H9 (cell line): Measurements from ENCODE around the gene TMEM120B. TPM values are rescaled to one million over a fixed set of nuclear protein-coding genes. Genes with fewer than 3 reads are reported as not detected.

Source experiments
- DNase-seq: peaks from one replicate; pipeline ENCODE4 v3.0.0-alpha.2; 2017
- H2AFZ ChIP-seq: one replicate; pipeline ENCODE4 v1.6.1; 2013; ENCODE audit warnings: mild to moderate bottlenecking, low read length, control low read depth, moderate library complexity
- H2AK5ac ChIP-seq: 2 replicates; pipeline ENCODE4 v1.6.1; 2013; ENCODE audit warnings: low read length, control low read depth, mixed read lengths; ENCODE audit not compliant: insufficient read length
- H2BK120ac ChIP-seq: one replicate; pipeline ENCODE4 v1.6.1; 2013; ENCODE audit warnings: low read depth, mild to moderate bottlenecking, low read length, control low read depth, inconsistent platforms; ENCODE audit not compliant: poor library complexity, severe bottlenecking
- H2BK12ac ChIP-seq: 2 replicates; pipeline ENCODE4 v1.6.1; 2013; ENCODE audit warnings: low read length, control low read depth, mixed read lengths, low read depth; ENCODE audit not compliant: insufficient read length
- H2BK15ac ChIP-seq: 2 replicates; pipeline ENCODE4 v1.6.1; 2013; ENCODE audit warnings: low read depth, low read length, control low read depth
- H2BK20ac ChIP-seq: one replicate; pipeline ENCODE4 v1.6.1; 2013; ENCODE audit warnings: low read depth, mild to moderate bottlenecking, low read length, control low read depth, inconsistent platforms; ENCODE audit not compliant: poor library complexity, severe bottlenecking
- H2BK5ac ChIP-seq: 2 replicates; pipeline ENCODE4 v1.6.1; 2013; ENCODE audit warnings: low read length, control low read depth, mixed read lengths; ENCODE audit not compliant: insufficient read length
- H3K14ac ChIP-seq: 2 replicates; pipeline ENCODE4 v1.6.1; 2013; ENCODE audit warnings: low read length, control low read depth; ENCODE audit not compliant: insufficient read depth
- H3K18ac ChIP-seq: 2 replicates; pipeline ENCODE4 v1.6.1; 2013; ENCODE audit warnings: low read depth, mild to moderate bottlenecking, mixed read lengths, low read length, control low read depth; ENCODE audit not compliant: insufficient read length
- H3K23ac ChIP-seq: 2 replicates; pipeline ENCODE4 v1.6.1; 2013; ENCODE audit warnings: low read length, control low read depth, mixed read lengths, low read depth; ENCODE audit not compliant: insufficient read length
- H3K23me2 ChIP-seq: 2 replicates; pipeline ENCODE4 v1.6.1; 2013; ENCODE audit warnings: low read depth, mild to moderate bottlenecking, mixed read lengths, low read length, control low read depth; ENCODE audit not compliant: insufficient read length, poor library complexity, severe bottlenecking
- H3K27ac ChIP-seq: 2 replicates; pipeline ENCODE4 v1.5.1; 2013; ENCODE audit warnings: low read length, control low read depth, mixed read lengths, low read depth; ENCODE audit not compliant: insufficient read length
- H3K27me3 ChIP-seq: 2 replicates; pipeline ENCODE4 v1.6.1; 2013; ENCODE audit warnings: low read length, control low read depth, inconsistent platforms; ENCODE audit not compliant: insufficient read depth
- H3K4ac ChIP-seq: 2 replicates; pipeline ENCODE4 v1.6.1; 2013; ENCODE audit warnings: low read depth, mild to moderate bottlenecking, control low read depth, inconsistent platforms, low read length, moderate library complexity
- H3K4me1 ChIP-seq: 2 replicates; pipeline ENCODE4 v1.6.1; 2013; ENCODE audit warnings: low read length, control low read depth, inconsistent platforms; ENCODE audit not compliant: insufficient read depth
- H3K4me2 ChIP-seq: 2 replicates; pipeline ENCODE4 v1.6.1; 2013; ENCODE audit warnings: low read length, control low read depth, mixed read lengths; ENCODE audit not compliant: insufficient read length, insufficient read depth
- H3K56ac ChIP-seq: 2 replicates; pipeline ENCODE4 v1.6.1; 2013; ENCODE audit warnings: low read depth, mild to moderate bottlenecking, mixed read lengths, low read length, control low read depth; ENCODE audit not compliant: insufficient read length
- H3K79me1 ChIP-seq: 2 replicates; pipeline ENCODE4 v1.6.1; 2013; ENCODE audit warnings: low read depth, mild to moderate bottlenecking, moderate library complexity, low read length, control low read depth, inconsistent platforms; ENCODE audit not compliant: insufficient read depth, poor library complexity, severe bottlenecking
- H3K79me2 ChIP-seq: 2 replicates; pipeline ENCODE4 v1.6.1; 2013; ENCODE audit warnings: low read length, control low read depth, inconsistent platforms; ENCODE audit not compliant: insufficient read depth
- H3K9ac ChIP-seq: 2 replicates; pipeline ENCODE4 v1.6.1; 2013; ENCODE audit warnings: low read length, control low read depth, mixed read lengths; ENCODE audit not compliant: insufficient read length; ENCODE audit errors: extremely low read depth
- H3K9me3 ChIP-seq: one replicate; pipeline ENCODE4 v1.6.1; 2013; ENCODE audit warnings: low read depth, low read length, inconsistent platforms; ENCODE audit not compliant: control insufficient read depth
- H3T11ph ChIP-seq: one replicate; pipeline ENCODE4 v1.6.1; 2013; ENCODE audit warnings: mild to moderate bottlenecking, low read length, control low read depth, inconsistent platforms
- H4K20me1 ChIP-seq: one replicate; pipeline ENCODE4 v1.6.1; 2013; ENCODE audit not compliant: control insufficient read depth, insufficient read length, insufficient read depth
- H4K5ac ChIP-seq: 2 replicates; pipeline ENCODE4 v1.6.1; 2013; ENCODE audit warnings: low read depth, mild to moderate bottlenecking, mixed read lengths, low read length, control low read depth; ENCODE audit not compliant: insufficient read length
- H4K8ac ChIP-seq: replicated peaks from 2 replicates; pipeline ENCODE4 v1.6.1; 2013; ENCODE audit warnings: low read length, control low read depth, mixed read lengths, low read depth; ENCODE audit not compliant: insufficient read length
- H4K91ac ChIP-seq: 2 replicates; pipeline ENCODE4 v1.6.1; 2013; ENCODE audit warnings: low read depth, mild to moderate bottlenecking, moderate library complexity, mixed read lengths, low read length, control low read depth; ENCODE audit not compliant: insufficient read length
- H3K27ac Mint-ChIP-seq, 3 experiments: 2 replicates in 2 of 3; 3 replicates in 1 of 3; pipeline ENCODE4 v1.8.0; 2020 to 2021; ENCODE audit warnings: mixed read lengths in 3 of 3, mild to moderate bottlenecking in 1 of 3, moderate library complexity in 1 of 3
- H3K27me3 Mint-ChIP-seq: 2 replicates; pipeline ENCODE4 v1.8.0; 2021; ENCODE audit warnings: low read depth, mild to moderate bottlenecking, moderate library complexity, mixed read lengths
- H3K36me3 Mint-ChIP-seq, 3 experiments: 2 replicates in 2 of 3; 3 replicates in 1 of 3; pipeline ENCODE4 v1.8.0; 2020 to 2021; ENCODE audit warnings: low read depth in 3 of 3, mixed read lengths in 3 of 3; ENCODE audit not compliant: insufficient read depth in 1 of 3
- H3K4me1 Mint-ChIP-seq, 2 experiments: 2 replicates each; pipeline ENCODE4 v1.8.0; 2020; ENCODE audit warnings: mixed read lengths in 2 of 2
- H3K4me3 Mint-ChIP-seq, 2 experiments: 2 replicates in 1 of 2; 3 replicates in 1 of 2; pipeline ENCODE4 v1.8.0; 2020 to 2021; ENCODE audit warnings: mild to moderate bottlenecking in 2 of 2, mixed read lengths in 2 of 2, moderate library complexity in 1 of 2
- H3K9me3 Mint-ChIP-seq, 2 experiments: 2 replicates in 1 of 2; 3 replicates in 1 of 2; pipeline ENCODE4 v1.8.0; 2020; ENCODE audit warnings: mild to moderate bottlenecking in 2 of 2, mixed read lengths in 2 of 2, moderate library complexity in 1 of 2
- CTCF ChIP-seq: fragments of 200-600 bp; sonication (generic); conservative IDR thresholded peaks from 3 replicates; pipeline ENCODE4 v1.8.0; 2021; ENCODE audit warnings: antibody characterized with exemption, mild to moderate bottlenecking
- WGBS: extraction: QIAGEN DNeasy Blood & Tissue Kit; methylation state at CpG from one replicate; pipeline ENCODE4 v1.1.7; 2013; ENCODE audit warnings: missing lambda C conversion rate, low lambda C conversion rate, mixed read lengths; ENCODE audit not compliant: insufficient read length; ENCODE audit errors: extremely low coverage; 5-methylcytosine and 5-hydroxymethylcytosine counted together
- total RNA-seq: library from RNA; stranded (reverse); gene quantifications from 2 replicates; pipeline ENCODE4 v1.2.1, GENCODE V29; 2021

Gene TMEM120B
- total RNA-seq, 1 experiment from 2014 or later = 25.8 TPM

- Histone ChIP-seq H2AK5ac (no peak overlapping the region), H2BK12ac (no peak overlapping the region), H3K27me3 (no peaks in the 10 kb centered on the region), H4K8ac (no peak overlapping the region), H3K56ac (no peak overlapping the region), H2BK20ac (no peak overlapping the region), H3K79me2 (peaks cover 3% of the 10 kb centered on the region; the same call in 1 of the 2 replicates), H3K4me1 (no peaks in the 10 kb centered on the region), H3K18ac (no peak overlapping the region), H3K23ac (no peak overlapping the region), H2BK5ac (no peak overlapping the region), H3K9ac (no peak overlapping the region), H3K4ac (no peak overlapping the region), H3K27ac (no peak overlapping the region), H4K91ac (no peak overlapping the region), H2BK15ac (no peak overlapping the region), H4K20me1 (no peaks in the 10 kb centered on the region), H3K79me1 (peaks cover 2% of the 10 kb centered on the region), H3K4me2 (peak overlapping the region; percentile 87), H2BK120ac (no peak overlapping the region), H3K23me2 (peaks cover 5% of the 10 kb centered on the region), H3K14ac (no peak overlapping the region), H4K5ac (no peak overlapping the region), H3K9me3 (no peaks in the 10 kb centered on the region), H2AFZ (no peak overlapping the region), H3T11ph (no peak overlapping the region)
- Mint-ChIP-seq H3K4me3 (peak overlapping the region; percentile 79 to 86), H3K36me3 (peaks cover 14 to 60% (median 50%) of the 10 kb centered on the region in 3 experiments), H3K9me3 (no peaks in the 10 kb centered on the region; a peak in 1 of 5 replicates), H3K27ac (peak overlapping the region in 2 of 3 experiments; percentile 54 to 62; a peak in 2 of 7 replicates), H3K27me3 (no peaks in the 10 kb centered on the region), H3K4me1 (peaks cover 28 to 42% of the 10 kb centered on the region in 2 experiments)
- no CpG with 5 or more reads among the region's 6 CpGs for WGBS
- TF ChIP-seq CTCF = no peak
- DNase-seq = no peak
These were observed 98.4 kb downstream of the TMEM120B start for GRCh38 chr12:121810833-121811433.
